AG04450 (cell line): Measurements from ENCODE around the gene RAB5B. TPM values are rescaled to one million over a fixed set of nuclear protein-coding genes. Genes with fewer than 3 reads are reported as not detected.
"Not testable (repeated sequence)": the region's sequence is repeated elsewhere in the genome, so short reads cannot be mapped to it uniquely, and the experiment has no call there.

Experiments used
- CTCF ChIA-PET: fragments of 300-600, 350-600 bp; formaldehyde crosslinking; extraction: SDS; loops from one replicate; lab custom pipeline; 2022; ENCODE audit warnings: antibody characterized with exemption, inconsistent platforms; lab: Charles Lee
- POLR2A ChIA-PET: fragments of 350-600 bp; formaldehyde crosslinking; extraction: SDS; loops from one replicate; lab custom pipeline; 2021; ENCODE audit warnings: antibody characterized with exemption, inconsistent platforms; lab: Yijun Ruan, JAX
- DNase-seq: peaks from one replicate; pipeline ENCODE4 v3.0.0-alpha.2; 2011; ENCODE audit warnings: low read depth, low spot score
- H3K27ac ChIP-seq: one replicate; pipeline ENCODE4 v1.5.1; 2012; ENCODE audit warnings: low read depth, low read length, control low read depth
- H3K27me3 ChIP-seq: one replicate; pipeline ENCODE4 v1.6.0; 2012; ENCODE audit warnings: low read length; ENCODE audit not compliant: control insufficient read depth, insufficient read depth
- H3K4me3 ChIP-seq: 2 replicates; pipeline ENCODE4 v1.5.1; 2011; ENCODE audit warnings: mild to moderate bottlenecking, low read depth, low read length, control low read depth
- H3K9me3 ChIP-seq: 2 replicates; pipeline ENCODE4 v1.5.1; 2012; ENCODE audit warnings: low read length; ENCODE audit not compliant: control insufficient read depth, insufficient read depth
- CTCF ChIP-seq: IDR thresholded peaks from 2 replicates; pipeline ENCODE4 v1.5.1; 2011; ENCODE audit warnings: low read depth, low read length, control low read depth, inconsistent platforms
- polyA plus RNA-seq: library from polyadenylated mRNA; depleted of rRNA; stranded (reverse); fragments of >200 nt; gene quantifications from 2 replicates; pipeline ENCODE4 v1.2.3, GENCODE V29; 2011

The RAB5B gene
- polyA plus RNA-seq, 1 experiment = 157 TPM

GRCh38 chr12:56001487-56002100, 27.7 kb downstream of the RAB5B start:
- H3K9me3 ChIP-seq = no peaks in the 10 kb centered on the region
- TF ChIP-seq CTCF = no peak
- H3K27me3 ChIP-seq = no peaks in the 10 kb centered on the region
- no peak for DNase-seq
- ChIA-PET POLR2A (no interaction called here), CTCF (interaction anchor here (0.6 kb wide), 1 partner anchor 62 kb away, joined by 3 read pairs; no protein-coding TSS in a partner anchor)
- H3K4me3 ChIP-seq = no peak overlapping the region
- H3K27ac ChIP-seq = no peak overlapping the region

- H3K4me3 ChIP-seq, CTCF ChIA-PET, H3K27me3 ChIP-seq, H3K27ac ChIP-seq, H3K9me3 ChIP-seq, POLR2A ChIA-PET, DNase-seq: not testable (repeated sequence)
These were observed 29.5 kb downstream of the RAB5B start for GRCh38 chr12:56003376-56003775.

GRCh38 chr12:56004211-56004610, 30.3 kb downstream of the RAB5B start:
- H3K9me3 ChIP-seq = no peaks in the 10 kb centered on the region
- no peak overlapping the region for H3K4me3 ChIP-seq
- H3K27me3 ChIP-seq = no peaks in the 10 kb centered on the region
- no peak overlapping the region for H3K27ac ChIP-seq
- POLR2A ChIA-PET = no interaction called here
- TF ChIP-seq CTCF = no peak
- CTCF ChIA-PET = no interaction called here
- DNase-seq = no peak

GRCh38 chr12:56007564-56008559, 34.0 kb downstream of the RAB5B start:
- ChIA-PET CTCF (interaction anchor here (1.0 to 5.5 kb wide), 4 partner anchors 12 to 33 kb away, joined by 3 to 49 read pairs (median 5); partner anchors contain the start of gene SUOX), POLR2A (interaction anchor here (0.6 to 2.0 kb wide), 5 partner anchors 11 to 304 kb away, joined by 3 to 20 read pairs (median 8); partner anchors contain the start of genes IKZF4, RAB5B and SUOX)
- Histone ChIP-seq H3K4me3 (peak overlapping the region; percentile 68), H3K27ac (no peak overlapping the region), H3K9me3 (no peaks in the 10 kb centered on the region), H3K27me3 (no peaks in the 10 kb centered on the region)
- no peak for DNase-seq
- no peak for TF ChIP-seq CTCF

- ChIA-PET CTCF (interaction anchor here (0.5 to 5.5 kb wide), 3 partner anchors 14 to 192 kb away, joined by 4 to 49 read pairs (median 17); partner anchors contain the start of gene SUOX), POLR2A (no interaction called here)
- Histone ChIP-seq H3K4me3 (no peak overlapping the region), H3K27ac (no peak overlapping the region), H3K27me3 (no peaks in the 10 kb centered on the region), H3K9me3 (no peaks in the 10 kb centered on the region)
- no peak for TF ChIP-seq CTCF
- no peak for DNase-seq
These were observed 36.3 kb downstream of the RAB5B start for GRCh38 chr12:56010111-56010570.
